RPMI7951 (cell line): Measurements from ENCODE around the gene PTPRN2. TPM values are rescaled to one million over a fixed set of nuclear protein-coding genes. Genes with fewer than 3 reads are reported as not detected.

Source experiments
- DNase-seq: peaks from one replicate; pipeline ENCODE4 v3.0.0-alpha.2; 2012; ENCODE audit warnings: low read depth
- total RNA-seq: library from RNA; depleted of rRNA; stranded (reverse); fragments of >200 nt; shearing (Covaris generic); gene quantifications from 2 replicates; pipeline ENCODE4 v1.2.3, GENCODE V29; 2014

PTPRN2 gene
- total RNA-seq, 1 experiment from 2014 or later = 9.0 TPM

GRCh38 chr7:157683747-157684156 lies 903.9 kb downstream of the PTPRN2 start:
- DNase-seq = no peak

- DNase-seq = no peak
These were observed 904.5 kb downstream of the PTPRN2 start for GRCh38 chr7:157682946-157683746.

- DNase-seq = no peak
These were observed 905.3 kb downstream of the PTPRN2 start for GRCh38 chr7:157682064-157682945.

- DNase-seq = no peak
These were observed 908.0 kb downstream of the PTPRN2 start for GRCh38 chr7:157679607-157680006.

GRCh38 chr7:157678501-157678900 lies 909.1 kb downstream of the PTPRN2 start:
- DNase-seq = no peak

- no peak for DNase-seq
These were observed 911.0 kb downstream of the PTPRN2 start for GRCh38 chr7:157676456-157677255.

GRCh38 chr7:157676001-157676400 lies 911.6 kb downstream of the PTPRN2 start:
- DNase-seq = no peak

GRCh38 chr7:157675427-157675927 lies 912.1 kb downstream of the PTPRN2 start:
- no peak for DNase-seq

GRCh38 chr7:157674715-157675426 lies 912.8 kb downstream of the PTPRN2 start:
- DNase-seq = no peak

GRCh38 chr7:157674027-157674714 lies 913.5 kb downstream of the PTPRN2 start:
- DNase-seq = no peak

GRCh38 chr7:157673573-157673972 lies 914.0 kb downstream of the PTPRN2 start:
- DNase-seq = no peak

GRCh38 chr7:157671358-157672255 lies 916.0 kb downstream of the PTPRN2 start:
- no peak for DNase-seq

GRCh38 chr7:157670490-157671357 lies 916.9 kb downstream of the PTPRN2 start:
- DNase-seq = peak; percentile 55

- no peak for DNase-seq
These were observed 917.8 kb downstream of the PTPRN2 start for GRCh38 chr7:157669768-157670351.

- DNase-seq = no peak
These were observed 918.5 kb downstream of the PTPRN2 start for GRCh38 chr7:157668884-157669767.

GRCh38 chr7:157668221-157668883 lies 919.3 kb downstream of the PTPRN2 start:
- DNase-seq = no peak
